NCI-H2107 treated with DMSO at 0.1 percent for 48 hours (cell line): ENCODE results near the gene MGMT.

Experiments used
- DNase-seq: peaks from one replicate; lab custom pipeline; 2025; ENCODE audit not compliant: unreplicated experiment; lab: John Stamatoyannopoulos, UW

Gene MGMT

GRCh38 chr10:129785536-129785981, 318.5 kb downstream of the MGMT start:
- DNase-seq: no peak

- DNase-seq: no peak
Measured at GRCh38 chr10:129786216-129786615, 319.2 kb downstream of the MGMT start.

- DNase-seq: no peak
Measured at GRCh38 chr10:129787557-129787956, 320.5 kb downstream of the MGMT start.

GRCh38 chr10:129788215-129788614, 321.2 kb downstream of the MGMT start:
- no peak for DNase-seq

GRCh38 chr10:129790715-129791446, 323.8 kb downstream of the MGMT start:
- no peak for DNase-seq

- DNase-seq: no peak
Measured at GRCh38 chr10:129792141-129792540, 325.1 kb downstream of the MGMT start.

GRCh38 chr10:129792864-129793263, 325.8 kb downstream of the MGMT start:
- no peak for DNase-seq

- DNase-seq: no peak
Measured at GRCh38 chr10:129793479-129793878, 326.4 kb downstream of the MGMT start.

GRCh38 chr10:129793996-129794395, 327.0 kb downstream of the MGMT start:
- no peak for DNase-seq

- DNase-seq: no peak
Measured at GRCh38 chr10:129796710-129797420, 329.8 kb downstream of the MGMT start.

GRCh38 chr10:129799942-129800341, 332.9 kb downstream of the MGMT start:
- DNase-seq: no peak

GRCh38 chr10:129800796-129801340, 333.8 kb downstream of the MGMT start:
- no peak for DNase-seq

- DNase-seq: no peak
Measured at GRCh38 chr10:129807211-129807610, 340.2 kb downstream of the MGMT start.

GRCh38 chr10:129808092-129808983, 341.3 kb downstream of the MGMT start:
- no peak for DNase-seq

- no peak for DNase-seq
Measured at GRCh38 chr10:129809431-129809830, 342.4 kb downstream of the MGMT start.

- no peak for DNase-seq
Measured at GRCh38 chr10:129809841-129810240, 342.8 kb downstream of the MGMT start.

- DNase-seq: no peak
Measured at GRCh38 chr10:129811208-129811607, 344.2 kb downstream of the MGMT start.

GRCh38 chr10:129812398-129812797, 345.4 kb downstream of the MGMT start:
- DNase-seq: no peak

GRCh38 chr10:129814681-129815646, 347.9 kb downstream of the MGMT start:
- no peak for DNase-seq
